ENCODE measurements around the gene ENDOV.

Gene ENDOV

GRCh38 chr17:80482555-80483308 is 67.8 kb downstream of the ENDOV start:
- TF ChIP-seq CTCF (IDR thresholded peaks at IDR 0.05; ENCODE audit: insufficient read depth, missing control alignments), result no peak
- DNase-seq (ENCODE audit: insufficient read length, low spot score) (no peak), FAIRE-seq (no peak)

GRCh38 chr17:80485846-80486245 is 70.9 kb downstream of the ENDOV start:
- DNase-seq (ENCODE audit: insufficient read length, low spot score), result no peak
- TF ChIP-seq CTCF (IDR thresholded peaks at IDR 0.05; ENCODE audit: insufficient read depth, missing control alignments), result no peak
- no peak for FAIRE-seq

GRCh38 chr17:80486692-80487091 is 71.7 kb downstream of the ENDOV start:
- TF ChIP-seq CTCF (IDR thresholded peaks at IDR 0.05; ENCODE audit: insufficient read depth, missing control alignments), result no peak
- DNase-seq (ENCODE audit: insufficient read length, low spot score) (no peak), FAIRE-seq (no peak)

- FAIRE-seq (no peak), DNase-seq (ENCODE audit: insufficient read length, low spot score) (no peak)
- TF ChIP-seq CTCF (IDR thresholded peaks at IDR 0.05; ENCODE audit: insufficient read depth, missing control alignments), result no peak
Observed at GRCh38 chr17:80487511-80487910, 72.5 kb downstream of the ENDOV start.

Data from D721Med (cell line).